Endothelial cell of umbilical vein (primary cell): ENCODE data around the gene TBC1D9B. TPM values are rescaled to one million over a fixed set of nuclear protein-coding genes. Genes with fewer than 3 reads are reported as not detected.

Source experiments
- BruUV-seq: library from RNA; stranded (reverse); fragments of 400-500 nt; replicated peaks from 2 replicates; lab custom pipeline; 2021; lab: Mats Ljungman, UMichigan
- CTCF ChIA-PET: fragments of 300-600, 350-600 bp; sonication (Branson Sonifier 250); formaldehyde crosslinking; loops from one replicate; lab custom pipeline; 2021; ENCODE audit warnings: antibody characterized with exemption, inconsistent platforms; lab: Charles Lee
- POLR2A ChIA-PET: fragments of 300-600, 350-600 bp; sonication (Branson Sonifier 250); formaldehyde crosslinking; loops from one replicate; lab custom pipeline; 2021; ENCODE audit warnings: antibody characterized with exemption, inconsistent platforms; lab: Charles Lee
- DNase-seq: peaks from one replicate; pipeline ENCODE4 v3.0.0-alpha.2; 2011; ENCODE audit warnings: low read depth, low spot score
- FAIRE-seq: peaks from 2 replicates; lab custom pipeline; 2011; peaks lifted over from hg19 to GRCh38; lab: Jason Lieb, UNC
- H2AFZ ChIP-seq: 2 replicates; pipeline ENCODE4 v1.6.0; 2012; ENCODE audit warnings: low read depth, low read length, control low read depth, inconsistent platforms
- H3K27ac ChIP-seq: 2 replicates; pipeline ENCODE4 v1.5.1; 2011; ENCODE audit warnings: low read depth, mild to moderate bottlenecking, control low read depth, low read length, moderate library complexity; ENCODE audit not compliant: insufficient read depth
- H3K27me3 ChIP-seq, 2 experiments: 2 replicates each; pipeline versions ENCODE4 v1.6.0 to v1.6.1; 2011; ENCODE audit warnings: low read length in 2 of 2, mixed read lengths in 1 of 2; ENCODE audit not compliant: control insufficient read depth in 2 of 2, insufficient read depth in 2 of 2
- H3K36me3 ChIP-seq, 2 experiments: 2 replicates in 1 of 2; 3 replicates in 1 of 2; pipeline ENCODE4 v1.5.1; 2011; ENCODE audit warnings: low read length in 2 of 2, mild to moderate bottlenecking in 1 of 2, moderate library complexity in 1 of 2; ENCODE audit not compliant: control insufficient read depth in 2 of 2, insufficient read depth in 2 of 2; ENCODE audit errors: extremely low read depth in 1 of 2
- H3K4me1 ChIP-seq: 3 replicates; pipeline ENCODE4 v1.5.1; 2011; ENCODE audit warnings: mild to moderate bottlenecking, low read length; ENCODE audit not compliant: control insufficient read depth, insufficient read depth; ENCODE audit errors: extremely low read depth
- H3K4me2 ChIP-seq: 2 replicates; pipeline ENCODE4 v1.6.1; 2011; ENCODE audit warnings: low read length, control low read depth, mixed read lengths; ENCODE audit not compliant: insufficient read depth
- H3K4me3 ChIP-seq, 3 experiments: fragments of 200-600 bp in 1 of 3; sonication (generic), shearing (Covaris generic) in 1 of 3; replicated peaks in 1 of 3; 2 replicates each; pipeline ENCODE4 v1.5.1; 2011 to 2016; ENCODE audit warnings: control low read depth in 3 of 3, low read length in 3 of 3, mild to moderate bottlenecking in 2 of 3, inconsistent platforms in 1 of 3, low read depth in 1 of 3, moderate library complexity in 1 of 3; ENCODE audit not compliant: insufficient read depth in 1 of 3
- H3K79me2 ChIP-seq: 2 replicates; pipeline ENCODE4 v1.6.0; 2012; ENCODE audit warnings: low read length, inconsistent platforms; ENCODE audit not compliant: control insufficient read depth, insufficient read depth
- H3K9ac ChIP-seq: replicated peaks from 2 replicates; pipeline ENCODE3; 2011; ENCODE audit warnings: low read length, control low read depth; ENCODE audit not compliant: insufficient read depth; ENCODE audit errors: extremely low read depth
- H3K9me1 ChIP-seq: replicated peaks from 3 replicates; pipeline ENCODE4 v1.6.0; 2011; ENCODE audit warnings: mild to moderate bottlenecking, low read length; ENCODE audit not compliant: control insufficient read depth, insufficient read depth; ENCODE audit errors: extremely low read depth
- H3K9me3 ChIP-seq: replicated peaks from 2 replicates; pipeline ENCODE4 v1.5.1; 2012; ENCODE audit warnings: low read length, inconsistent platforms; ENCODE audit not compliant: control insufficient read depth, insufficient read depth
- H4K20me1 ChIP-seq: replicated peaks from 2 replicates; pipeline ENCODE3; 2011; ENCODE audit warnings: mild to moderate bottlenecking, low read length; ENCODE audit not compliant: control insufficient read depth, insufficient read depth; ENCODE audit errors: extremely low read depth
- CTCF ChIP-seq, 2 donors: IDR thresholded peaks; 1 replicate in 1 of 2; 2 replicates in 1 of 2; pipeline ENCODE4 v1.5.1; 2011; ENCODE audit warnings: low read length in 2 of 2, mild to moderate bottlenecking in 2 of 2, moderate library complexity in 2 of 2, control low read depth in 1 of 2, inconsistent platforms in 1 of 2, low read depth in 1 of 2; ENCODE audit not compliant: insufficient read depth in 1 of 2; ENCODE audit errors: extremely low read depth in 1 of 2
- EZH2 ChIP-seq: IDR thresholded peaks from 2 replicates; pipeline ENCODE4 v1.6.1; 2012; ENCODE audit warnings: borderline replicate concordance, low read depth, mild to moderate bottlenecking, moderate library complexity, low read length, inconsistent platforms; ENCODE audit not compliant: severe bottlenecking
- POLR2A ChIP-seq: IDR thresholded peaks from 2 replicates; pipeline ENCODE4 v1.6.1; 2012; ENCODE audit warnings: low read depth, mild to moderate bottlenecking, control low read depth, low read length
- POLR2AphosphoS5 ChIP-seq: IDR thresholded peaks from 2 replicates; pipeline ENCODE4 v1.6.1; 2012; ENCODE audit warnings: low read depth, mild to moderate bottlenecking, control low read depth, low read length, moderate library complexity; ENCODE audit not compliant: insufficient read depth
- dilution Hi-C: fragments of 300-500 bp; cut with MboI; formaldehyde crosslinking; loops from one replicate; pipeline ENCODE4 v1.15.0; 2019; ENCODE audit warnings: low sequenced_read_pairs; ENCODE audit not compliant: extremely low pct_ligation_motif_present
- intact Hi-C: fragments of 100-400 bp; cut with micrococcal nuclease; formaldehyde crosslinking; loops from one replicate; pipeline ENCODE4 v1.10.0; 2022
- polyA plus RNA-seq, 4 experiments: library from polyadenylated mRNA; depleted of rRNA in 3 of 4; stranded (reverse) in 3 of 4; unstranded in 1 of 4; fragments of >200 nt; gene quantifications; 2 replicates each; pipeline versions ENCODE4 v1.2.1 to v1.2.3, GENCODE V29; 2011 to 2012; ENCODE audit warnings: missing spikeins in 1 of 4
- total RNA-seq: library from RNA; stranded (reverse); gene quantifications from 2 replicates; pipeline ENCODE4 v1.2.3, GENCODE V29; 2021

TBC1D9B gene
- total and polyA plus RNA-seq, 2 donors (not counting 3 experiments of a cell fraction or from before 2014, with no cell fraction given) = 82.8 to 150 TPM

- H3K9me3 ChIP-seq = no peaks in the 10 kb centered on the region
- no peak overlapping the region for H3K4me3 ChIP-seq
- H3K27ac ChIP-seq = no peak overlapping the region
- H3K9ac ChIP-seq = no peak overlapping the region
- no peaks in the 10 kb centered on the region for H3K27me3 ChIP-seq
- FAIRE-seq (no peak), DNase-seq (no peak)
- no peaks in the 10 kb centered on the region for H4K20me1 ChIP-seq
- H3K4me1 ChIP-seq = no peaks in the 10 kb centered on the region
- intact Hi-C loops (no loop called here), dilution Hi-C loops (no loop called here)
- H3K79me2 ChIP-seq = no peaks in the 10 kb centered on the region
- H2AFZ ChIP-seq = no peak overlapping the region
- TF ChIP-seq POLR2A (peak; percentile 58), EZH2 (no peak), CTCF (IDR thresholded peaks at IDR 0.05; ENCODE audit: extremely low read depth in 1 of 2, insufficient read depth in 1 of 2, low read depth in 1 of 2, low read length in 2 of 2) (no peak), POLR2AphosphoS5 (peak; percentile 42)
- H3K9me1 ChIP-seq = no peaks in the 10 kb centered on the region
- H3K4me2 ChIP-seq = no peak overlapping the region
- ChIA-PET CTCF (interaction anchor here (0.8 kb wide), 1 partner anchor 77 kb away, joined by 3 read pairs; no protein-coding TSS in a partner anchor), POLR2A (interaction anchor here (0.6 kb wide), 1 partner anchor 49 kb away, joined by 11 read pairs; no protein-coding TSS in a partner anchor)
- peaks cover 4 to 25% of the 10 kb centered on the region in 2 experiments for H3K36me3 ChIP-seq
- BruUV-seq = no TSS peak
These were observed 68.1 kb downstream of the TBC1D9B start for GRCh38 chr5:179839328-179840256.
